Memory B cell (primary cell): ENCODE measurements around the gene JMJD8.

Experiments used
- ATAC-seq: fragments of 150-1000 bp; cut with Tn5 transposase; 2 replicates; pipeline ENCODE4 v1.10.0; 2021; ENCODE audit warnings: low read depth, mild to moderate bottlenecking, moderate library complexity
- DNase-seq, 2 donors: peaks; one replicate each; pipeline ENCODE4 v3.0.0; 2022; ENCODE audit warnings: low spot score in 2 of 2
- H3K27ac Mint-ChIP-seq: one replicate; pipeline ENCODE4 v1.8.0; 2022; ENCODE audit warnings: mild to moderate bottlenecking, moderate library complexity, mixed read lengths
- H3K27me3 Mint-ChIP-seq: one replicate; pipeline ENCODE4 v1.8.0; 2022; ENCODE audit warnings: mixed read lengths
- H3K36me3 Mint-ChIP-seq: one replicate; pipeline ENCODE4 v1.8.0; 2022; ENCODE audit warnings: mild to moderate bottlenecking, mixed read lengths
- H3K4me1 Mint-ChIP-seq: one replicate; pipeline ENCODE4 v1.8.0; 2022; ENCODE audit warnings: mixed read lengths
- H3K4me3 Mint-ChIP-seq: one replicate; pipeline ENCODE4 v1.8.0; 2022; ENCODE audit warnings: mild to moderate bottlenecking, moderate library complexity, mixed read lengths
- H3K9me3 Mint-ChIP-seq: one replicate; pipeline ENCODE4 v1.8.0; 2022; ENCODE audit warnings: mixed read lengths

JMJD8 gene

GRCh38 chr16:681746-682427, 2.2 kb downstream of the JMJD8 start:
- Mint-ChIP-seq H3K4me3 (peak overlapping the region; percentile 63), H3K4me1 (peaks cover 11% of the 10 kb centered on the region), H3K27me3 (peaks cover 1% of the 10 kb centered on the region), H3K9me3 (no peaks in the 10 kb centered on the region), H3K36me3 (peaks cover 4% of the 10 kb centered on the region), H3K27ac (no peak overlapping the region)
- DNase-seq (no peak), ATAC-seq (no peak)

- H3K36me3 Mint-ChIP-seq: peaks cover 4% of the 10 kb centered on the region
- H3K4me3 Mint-ChIP-seq: peak overlapping the region; percentile 63
- no peaks in the 10 kb centered on the region for H3K9me3 Mint-ChIP-seq
- H3K27ac Mint-ChIP-seq: no peak overlapping the region
- no peak for DNase-seq
- no peak for ATAC-seq
- peaks cover 1% of the 10 kb centered on the region for H3K27me3 Mint-ChIP-seq
- peaks cover 11% of the 10 kb centered on the region for H3K4me1 Mint-ChIP-seq
Measured at GRCh38 chr16:680967-681745, 3.0 kb downstream of the JMJD8 start.

GRCh38 chr16:680625-680945, 3.5 kb downstream of the JMJD8 start:
- Mint-ChIP-seq H3K27ac (no peak overlapping the region), H3K27me3 (peaks cover 1% of the 10 kb centered on the region), H3K4me3 (peak overlapping the region; percentile 73), H3K9me3 (no peaks in the 10 kb centered on the region), H3K36me3 (peaks cover 4% of the 10 kb centered on the region), H3K4me1 (peaks cover 11% of the 10 kb centered on the region)
- DNase-seq (no peak), ATAC-seq (no peak)

DNA sequence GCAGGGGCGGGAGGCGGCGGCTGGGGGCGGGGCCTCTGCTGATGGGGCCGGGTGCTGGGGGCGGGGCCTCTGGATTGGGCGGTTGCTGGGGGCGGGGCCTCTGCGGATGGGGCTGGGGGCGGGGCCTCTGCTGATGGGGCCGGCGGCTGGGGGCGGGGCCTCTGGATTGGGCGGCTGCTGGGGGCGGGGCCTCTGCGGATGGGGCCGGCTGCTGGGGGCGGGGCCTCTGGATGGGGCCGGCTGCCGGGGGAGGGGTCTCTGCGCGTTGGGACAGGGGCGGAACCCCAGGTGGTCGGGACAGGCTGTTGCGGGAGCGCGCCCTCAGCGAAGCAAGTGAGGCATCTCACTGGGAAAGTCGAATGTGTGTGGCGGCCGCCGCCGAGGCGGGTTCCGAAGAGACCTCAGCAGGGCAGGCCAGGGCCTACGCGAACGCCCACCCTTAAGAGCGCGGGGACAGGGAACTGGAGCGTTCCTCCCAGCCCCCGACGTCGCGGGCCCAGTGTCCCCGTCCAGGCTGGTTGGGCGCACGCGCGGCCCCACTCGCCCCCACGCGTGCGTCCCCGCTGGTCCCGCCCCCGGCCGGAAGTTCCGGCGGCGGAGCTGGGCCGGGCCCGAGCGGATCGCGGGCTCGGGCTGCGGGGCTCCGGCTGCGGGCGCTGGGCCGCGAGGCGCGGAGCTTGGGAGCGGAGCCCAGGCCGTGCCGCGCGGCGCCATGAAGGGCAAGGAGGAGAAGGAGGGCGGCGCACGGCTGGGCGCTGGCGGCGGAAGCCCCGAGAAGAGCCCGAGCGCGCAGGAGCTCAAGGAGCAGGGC, 4.1 kb downstream of the JMJD8 start, which contains the start of gene STUB1:
Gene STUB1 (plus strand): TSS at position 597 of the 811 bp plus-strand sequence. CDS start 116 bp downstream, at position 713.
- ATAC-seq (peak; percentile 50), DNase-seq (peak; percentile 84 to 85)
- H3K27me3 Mint-ChIP-seq: peaks cover 5% of the 10 kb centered on the region
- no peak within 1 kb of the TSS for H3K27ac Mint-ChIP-seq
- no peaks in the 10 kb centered on the region for H3K9me3 Mint-ChIP-seq
- peaks cover 15% of the 10 kb centered on the region for H3K4me1 Mint-ChIP-seq
- H3K4me3 Mint-ChIP-seq: peak within 1 kb of the TSS; percentile 85
- H3K36me3 Mint-ChIP-seq: peaks cover 6% of the 10 kb centered on the region

DNA sequence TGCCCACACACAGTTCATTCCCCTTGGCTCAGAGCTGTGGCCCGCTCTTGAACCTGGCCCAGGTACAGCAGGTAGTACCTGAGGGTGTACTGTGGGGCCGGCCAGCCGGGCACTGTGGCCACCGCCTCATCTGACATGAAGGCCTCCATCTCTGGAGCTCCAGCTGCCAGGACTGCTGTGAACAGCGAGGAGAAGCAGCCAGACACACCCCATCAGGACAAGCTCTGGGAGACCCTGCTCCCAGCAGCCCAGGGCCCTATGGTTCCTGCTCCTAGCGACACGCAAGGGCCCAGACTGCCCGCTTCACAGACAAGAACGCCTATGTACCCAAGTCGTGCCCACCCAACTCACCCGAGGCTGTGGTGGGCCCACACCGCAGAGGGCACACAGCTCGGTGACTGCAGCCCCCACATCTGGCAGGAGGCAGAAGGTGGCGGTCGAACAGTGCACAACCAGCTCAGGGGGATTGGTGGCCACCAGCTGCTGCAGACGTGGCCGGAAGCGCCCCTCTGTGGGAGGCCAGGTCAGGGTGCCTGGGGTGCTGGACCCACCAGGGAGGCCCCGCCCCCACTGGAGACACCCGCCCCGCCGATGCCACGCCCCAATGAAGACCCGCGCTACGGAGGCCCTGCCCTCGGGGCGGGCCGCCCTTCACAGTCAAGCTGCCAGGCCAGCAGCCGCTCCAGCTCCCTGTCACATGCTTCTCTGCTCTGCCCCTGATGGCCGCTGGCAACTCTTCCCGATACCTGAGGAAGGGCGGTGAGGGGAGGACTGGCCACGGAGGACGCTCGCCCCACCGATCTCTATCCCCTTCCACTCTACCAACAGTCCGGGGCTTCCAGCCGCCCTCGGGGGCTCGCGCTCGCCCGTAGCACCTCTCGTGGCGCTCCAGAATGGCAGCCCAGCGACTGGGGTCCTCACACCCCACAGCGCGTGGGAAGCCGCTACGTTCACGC, 5.0 kb downstream of the JMJD8 start:
- peak overlapping the region; percentile 84 for H3K4me3 Mint-ChIP-seq
- DNase-seq: no peak
- ATAC-seq: no peak
- peaks cover 18% of the 10 kb centered on the region for H3K4me1 Mint-ChIP-seq
- H3K9me3 Mint-ChIP-seq: no peaks in the 10 kb centered on the region
- H3K36me3 Mint-ChIP-seq: peaks cover 6% of the 10 kb centered on the region
- peaks cover 8% of the 10 kb centered on the region for H3K27me3 Mint-ChIP-seq
- H3K27ac Mint-ChIP-seq: no peak overlapping the region

DNA sequence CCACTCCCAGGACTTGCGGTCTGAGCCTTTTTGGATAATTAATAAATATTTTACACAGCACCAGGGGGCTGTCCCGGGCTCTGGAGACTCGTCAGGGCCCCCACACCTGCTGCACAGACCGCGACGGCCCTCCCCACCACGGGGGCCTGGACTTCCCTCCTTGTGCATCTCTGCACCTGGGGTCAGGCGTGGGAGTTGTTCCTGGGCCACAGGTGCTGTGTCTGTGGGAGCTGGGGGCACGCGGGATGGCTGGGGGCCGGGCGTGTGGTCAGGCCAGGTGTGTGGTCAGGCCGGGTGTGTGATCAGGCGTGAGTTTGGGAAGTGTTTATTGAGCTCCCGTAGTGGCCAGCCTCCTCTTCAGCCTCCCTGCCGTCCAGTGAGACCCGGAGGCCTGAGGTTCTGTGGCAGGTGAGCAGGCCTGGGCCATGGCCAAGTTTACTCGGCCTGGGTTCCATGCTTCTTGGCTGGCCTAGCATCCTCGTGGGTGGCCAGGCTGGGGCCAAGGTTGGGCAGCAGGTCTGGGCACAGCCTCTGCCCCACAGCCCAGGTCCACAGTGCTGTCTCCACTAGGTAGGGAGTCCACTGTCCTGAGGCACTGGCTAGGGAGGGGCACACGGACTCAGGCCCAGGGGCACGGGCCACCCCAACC, 5.8 kb downstream of the JMJD8 start:
- Mint-ChIP-seq H3K9me3 (no peaks in the 10 kb centered on the region), H3K27me3 (peaks cover 8% of the 10 kb centered on the region), H3K36me3 (peaks cover 6% of the 10 kb centered on the region), H3K4me3 (no peak overlapping the region), H3K4me1 (peaks cover 18% of the 10 kb centered on the region), H3K27ac (no peak overlapping the region)
- no peak for DNase-seq
- no peak for ATAC-seq

DNA sequence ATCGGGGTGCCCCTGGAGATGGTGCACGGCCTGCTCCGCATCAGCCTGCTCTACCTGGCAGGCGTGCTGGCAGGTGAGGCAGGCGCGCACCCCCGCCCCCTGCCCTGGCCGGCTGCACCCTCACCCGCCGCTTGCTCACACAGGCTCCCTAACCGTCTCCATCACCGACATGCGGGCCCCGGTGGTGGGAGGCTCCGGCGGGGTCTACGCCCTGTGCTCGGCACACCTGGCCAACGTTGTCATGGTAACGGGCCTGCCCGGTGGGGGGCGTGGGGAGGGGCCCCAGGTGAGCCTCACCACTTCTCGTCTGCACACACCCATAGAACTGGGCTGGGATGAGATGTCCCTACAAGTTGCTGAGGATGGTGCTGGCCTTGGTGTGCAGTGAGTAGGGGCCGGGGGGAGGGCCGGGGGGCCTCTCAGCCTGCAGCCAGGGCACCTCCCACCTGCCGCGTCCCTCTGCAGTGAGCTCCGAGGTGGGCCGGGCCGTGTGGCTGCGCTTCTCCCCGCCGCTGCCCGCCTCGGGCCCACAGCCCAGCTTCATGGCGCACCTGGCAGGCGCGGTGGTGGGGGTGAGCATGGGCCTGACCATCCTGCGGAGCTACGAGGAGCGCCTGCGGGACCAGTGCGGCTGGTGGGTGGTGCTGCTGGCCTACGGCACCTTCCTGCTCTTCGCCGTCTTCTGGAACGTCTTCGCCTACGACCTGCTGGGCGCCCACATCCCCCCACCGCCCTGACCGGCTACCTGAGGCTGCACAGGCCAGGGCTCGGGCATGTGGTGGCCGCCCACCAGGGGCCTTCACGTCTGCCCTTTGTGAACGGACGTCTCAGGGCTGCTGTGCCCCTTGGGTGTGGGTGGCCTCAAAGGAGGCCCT, 6.6 kb downstream of the JMJD8 start:
- H3K36me3 Mint-ChIP-seq: peaks cover 9% of the 10 kb centered on the region
- H3K27ac Mint-ChIP-seq: no peak overlapping the region
- ATAC-seq (no peak), DNase-seq (no peak)
- H3K4me3 Mint-ChIP-seq: peak overlapping the region; percentile 29
- peaks cover 8% of the 10 kb centered on the region for H3K27me3 Mint-ChIP-seq
- H3K4me1 Mint-ChIP-seq: peaks cover 16% of the 10 kb centered on the region
- H3K9me3 Mint-ChIP-seq: no peaks in the 10 kb centered on the region

DNA sequence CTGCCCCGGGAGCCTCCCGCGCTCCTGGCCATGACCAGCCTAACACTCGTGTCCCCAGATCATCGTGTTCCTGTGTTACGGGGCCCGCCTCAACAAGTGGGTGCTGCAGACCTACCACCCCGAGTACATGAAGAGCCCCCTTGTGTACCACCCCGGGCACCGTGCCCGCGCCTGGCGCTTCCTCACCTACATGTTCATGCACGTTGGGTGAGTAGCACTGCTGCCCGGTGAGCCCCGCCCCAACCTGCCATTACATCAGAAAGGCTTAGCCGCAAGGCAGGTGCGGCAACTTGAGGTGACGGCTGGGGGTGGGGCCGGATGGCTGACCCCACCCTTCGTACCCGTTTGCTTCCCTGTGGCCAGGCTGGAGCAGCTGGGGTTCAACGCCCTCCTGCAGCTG, 7.2 kb downstream of the JMJD8 start:
- Mint-ChIP-seq H3K4me1 (peaks cover 15% of the 10 kb centered on the region), H3K9me3 (no peaks in the 10 kb centered on the region), H3K27me3 (peaks cover 8% of the 10 kb centered on the region), H3K4me3 (peak overlapping the region; percentile 29), H3K36me3 (peaks cover 6% of the 10 kb centered on the region), H3K27ac (no peak overlapping the region)
- ATAC-seq (peak; percentile 14), DNase-seq (no peak)

GRCh38 chr16:676565-676902, 7.6 kb downstream of the JMJD8 start:
- Mint-ChIP-seq H3K27me3 (peaks cover 8% of the 10 kb centered on the region), H3K36me3 (peaks cover 6% of the 10 kb centered on the region), H3K4me3 (peak overlapping the region; percentile 14), H3K27ac (no peak overlapping the region), H3K9me3 (no peaks in the 10 kb centered on the region), H3K4me1 (peaks cover 15% of the 10 kb centered on the region)
- no peak for ATAC-seq
- no peak for DNase-seq

GRCh38 chr16:675884-676564, 8.1 kb downstream of the JMJD8 start:
- no peak overlapping the region for H3K4me3 Mint-ChIP-seq
- H3K9me3 Mint-ChIP-seq: no peaks in the 10 kb centered on the region
- H3K4me1 Mint-ChIP-seq: peaks cover 14% of the 10 kb centered on the region
- peaks cover 8% of the 10 kb centered on the region for H3K27me3 Mint-ChIP-seq
- no peak for DNase-seq
- ATAC-seq: no peak
- peaks cover 7% of the 10 kb centered on the region for H3K36me3 Mint-ChIP-seq
- no peak overlapping the region for H3K27ac Mint-ChIP-seq

DNA sequence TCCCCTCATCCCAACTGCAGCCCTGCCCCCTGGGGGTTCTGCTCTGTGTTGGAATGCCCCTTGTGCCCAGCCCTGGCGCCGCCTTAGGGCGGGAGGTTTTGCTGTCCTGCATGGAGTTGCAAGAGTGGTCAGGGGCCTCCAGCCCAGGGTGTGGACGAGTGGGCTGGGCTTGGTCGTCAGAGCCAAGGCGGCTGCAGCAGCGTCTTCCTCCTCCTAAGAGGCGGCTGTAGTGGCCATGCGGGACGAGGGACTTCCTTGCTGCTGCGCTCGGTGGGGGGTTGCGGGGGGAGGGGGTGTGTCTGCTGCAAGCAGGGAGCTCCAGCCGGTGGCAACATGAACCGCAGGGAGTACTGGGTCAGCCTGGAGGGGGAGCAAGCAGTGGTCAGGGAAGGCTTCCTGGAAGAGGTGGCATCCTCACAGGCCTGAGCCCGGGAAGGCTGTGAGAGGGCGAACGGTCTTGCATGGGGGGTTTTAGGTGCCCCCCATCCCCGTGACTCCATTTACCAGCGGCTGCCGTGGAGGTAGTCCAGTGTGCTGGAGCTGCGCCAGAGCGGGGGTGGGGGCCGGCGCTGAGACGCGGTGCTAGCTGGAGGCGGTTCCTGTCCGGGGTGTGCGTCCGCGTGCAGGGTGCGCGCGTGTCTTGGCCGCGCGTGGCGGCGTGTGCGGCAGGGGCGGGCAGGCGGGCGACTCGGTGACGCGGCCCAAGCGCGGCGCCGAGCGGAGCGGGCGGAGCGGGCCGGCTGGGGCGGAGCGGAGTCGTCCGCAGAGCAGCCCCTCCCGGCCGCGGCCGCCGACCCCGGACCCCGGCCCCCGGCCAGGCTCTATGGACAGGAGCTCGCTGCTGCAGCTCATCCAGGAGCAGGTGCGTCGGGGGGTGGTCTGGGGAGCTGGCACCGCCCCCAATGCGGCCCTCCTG, 8.9 kb downstream of the JMJD8 start, which contains the start of gene RHBDL1:
Gene RHBDL1 (plus strand): TSS at position 704 of the 916 bp plus-strand sequence. CDS start 120 bp downstream, at position 824.
- H3K4me3 Mint-ChIP-seq: peak within 1 kb of the TSS; percentile 61
- H3K36me3 Mint-ChIP-seq: peaks cover 10% of the 10 kb centered on the region
- H3K27ac Mint-ChIP-seq: no peak within 1 kb of the TSS
- ATAC-seq (no peak), DNase-seq (no peak)
- peaks cover 13% of the 10 kb centered on the region for H3K4me1 Mint-ChIP-seq
- no peaks in the 10 kb centered on the region for H3K9me3 Mint-ChIP-seq
- peaks cover 8% of the 10 kb centered on the region for H3K27me3 Mint-ChIP-seq
